Brain microvascular endothelial cell (primary cell): ENCODE results near the gene TSPEAR.

ENCODE experiments used
- DNase-seq: peaks from one replicate; pipeline ENCODE4 v3.0.0-alpha.2; 2020
- H3K27ac ChIP-seq: fragments of 250-450 bp; sonication (Bioruptor Pico); 2 replicates; pipeline ENCODE4 v1.5.1; 2020; ENCODE audit warnings: mild to moderate bottlenecking, moderate library complexity
- H3K27me3 ChIP-seq: fragments of 250-450 bp; sonication (Bioruptor Pico); replicated peaks from 2 replicates; pipeline ENCODE4 v1.5.1; 2020; ENCODE audit warnings: mild to moderate bottlenecking
- H3K36me3 ChIP-seq: fragments of 250-450 bp; sonication (Bioruptor Pico); replicated peaks from 2 replicates; pipeline ENCODE4 v1.5.1; 2020; ENCODE audit warnings: mild to moderate bottlenecking
- H3K4me3 ChIP-seq: 2 replicates; pipeline ENCODE4 v1.5.1; 2011; ENCODE audit warnings: low read depth, mild to moderate bottlenecking, control low read depth, low read length, moderate library complexity
- in situ Hi-C: cut with HindIII; loops from 2 replicates; pipeline ENCODE4 v1.10.0; 2017; ENCODE audit warnings: low sequenced_read_pairs, low pct_ligation_motif_present
- TF ChIP-seq, protein P1 (sequence below): IDR thresholded peaks from 2 replicates; pipeline ENCODE4 v1.5.1; 2011; ENCODE audit warnings: low read depth, mild to moderate bottlenecking, moderate library complexity, low read length, control low read depth, inconsistent platforms; ENCODE audit errors: missing control alignments

Gene TSPEAR

GRCh38 chr21:44521301-44521927 lies 190.0 kb downstream of the TSPEAR start:
- Histone ChIP-seq H3K27me3 (no peaks in the 10 kb centered on the region), H3K27ac (no peak overlapping the region), H3K36me3 (no peaks in the 10 kb centered on the region), H3K4me3 (no peak overlapping the region)
- DNase-seq, result no peak
- in situ Hi-C loops, result no loop called here
- TF ChIP-seq, protein P1, sequence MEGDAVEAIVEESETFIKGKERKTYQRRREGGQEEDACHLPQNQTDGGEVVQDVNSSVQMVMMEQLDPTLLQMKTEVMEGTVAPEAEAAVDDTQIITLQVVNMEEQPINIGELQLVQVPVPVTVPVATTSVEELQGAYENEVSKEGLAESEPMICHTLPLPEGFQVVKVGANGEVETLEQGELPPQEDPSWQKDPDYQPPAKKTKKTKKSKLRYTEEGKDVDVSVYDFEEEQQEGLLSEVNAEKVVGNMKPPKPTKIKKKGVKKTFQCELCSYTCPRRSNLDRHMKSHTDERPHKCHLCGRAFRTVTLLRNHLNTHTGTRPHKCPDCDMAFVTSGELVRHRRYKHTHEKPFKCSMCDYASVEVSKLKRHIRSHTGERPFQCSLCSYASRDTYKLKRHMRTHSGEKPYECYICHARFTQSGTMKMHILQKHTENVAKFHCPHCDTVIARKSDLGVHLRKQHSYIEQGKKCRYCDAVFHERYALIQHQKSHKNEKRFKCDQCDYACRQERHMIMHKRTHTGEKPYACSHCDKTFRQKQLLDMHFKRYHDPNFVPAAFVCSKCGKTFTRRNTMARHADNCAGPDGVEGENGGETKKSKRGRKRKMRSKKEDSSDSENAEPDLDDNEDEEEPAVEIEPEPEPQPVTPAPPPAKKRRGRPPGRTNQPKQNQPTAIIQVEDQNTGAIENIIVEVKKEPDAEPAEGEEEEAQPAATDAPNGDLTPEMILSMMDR, result no peak

DNA sequence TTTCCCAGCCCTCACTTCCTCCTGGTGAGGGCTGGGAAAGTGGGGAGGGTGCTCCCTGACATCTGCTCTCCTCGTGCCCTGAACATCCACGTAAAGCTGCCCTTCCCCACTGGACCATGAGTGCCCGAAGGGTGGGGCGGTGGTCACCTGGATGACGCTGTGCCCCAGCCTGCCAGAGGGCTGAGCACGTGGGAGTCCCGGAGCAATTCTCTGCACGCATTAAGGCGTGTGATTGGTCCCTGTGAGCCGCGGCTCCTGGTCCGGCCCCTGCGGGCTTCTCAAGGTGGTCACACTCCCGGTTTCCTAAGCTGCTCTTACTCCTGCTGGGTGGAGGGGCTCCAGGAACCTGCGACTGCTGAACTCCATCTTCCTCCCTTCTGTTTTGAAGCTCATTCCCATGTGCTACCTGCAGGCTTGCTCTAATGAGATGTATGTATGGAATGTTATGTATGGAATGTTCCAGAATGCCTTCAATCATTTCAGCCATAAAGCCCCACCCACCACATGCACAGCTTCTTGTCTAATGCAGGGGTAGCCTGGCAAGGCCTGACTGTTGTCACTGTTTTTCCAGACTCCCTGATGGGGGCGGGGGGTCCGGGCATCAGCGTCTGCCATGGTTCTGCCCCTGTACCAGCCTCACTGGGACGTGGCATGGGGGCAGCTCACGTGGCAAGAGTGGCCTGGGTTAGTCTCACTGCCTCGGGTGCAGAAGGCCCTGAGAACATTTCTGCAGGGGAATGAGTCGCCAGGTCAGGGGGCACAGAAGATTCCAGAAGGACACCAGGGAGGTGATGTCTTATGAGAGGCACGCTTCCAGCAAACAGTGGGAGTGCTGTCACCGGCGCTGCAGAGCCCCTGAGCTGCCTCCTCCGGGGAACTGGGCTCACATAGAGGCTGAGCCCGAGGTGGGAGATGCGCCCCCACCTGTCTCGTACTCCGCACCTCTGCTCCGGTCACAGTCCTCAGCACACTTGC lies 190.8 kb downstream of the TSPEAR start:
- TF ChIP-seq, protein P1, result no peak
- H3K4me3 ChIP-seq, result no peak overlapping the region
- no peaks in the 10 kb centered on the region for H3K27me3 ChIP-seq
- in situ Hi-C loops, result no loop called here
- H3K36me3 ChIP-seq, result no peaks in the 10 kb centered on the region
- H3K27ac ChIP-seq, result no peak overlapping the region
- no peak for DNase-seq

DNA sequence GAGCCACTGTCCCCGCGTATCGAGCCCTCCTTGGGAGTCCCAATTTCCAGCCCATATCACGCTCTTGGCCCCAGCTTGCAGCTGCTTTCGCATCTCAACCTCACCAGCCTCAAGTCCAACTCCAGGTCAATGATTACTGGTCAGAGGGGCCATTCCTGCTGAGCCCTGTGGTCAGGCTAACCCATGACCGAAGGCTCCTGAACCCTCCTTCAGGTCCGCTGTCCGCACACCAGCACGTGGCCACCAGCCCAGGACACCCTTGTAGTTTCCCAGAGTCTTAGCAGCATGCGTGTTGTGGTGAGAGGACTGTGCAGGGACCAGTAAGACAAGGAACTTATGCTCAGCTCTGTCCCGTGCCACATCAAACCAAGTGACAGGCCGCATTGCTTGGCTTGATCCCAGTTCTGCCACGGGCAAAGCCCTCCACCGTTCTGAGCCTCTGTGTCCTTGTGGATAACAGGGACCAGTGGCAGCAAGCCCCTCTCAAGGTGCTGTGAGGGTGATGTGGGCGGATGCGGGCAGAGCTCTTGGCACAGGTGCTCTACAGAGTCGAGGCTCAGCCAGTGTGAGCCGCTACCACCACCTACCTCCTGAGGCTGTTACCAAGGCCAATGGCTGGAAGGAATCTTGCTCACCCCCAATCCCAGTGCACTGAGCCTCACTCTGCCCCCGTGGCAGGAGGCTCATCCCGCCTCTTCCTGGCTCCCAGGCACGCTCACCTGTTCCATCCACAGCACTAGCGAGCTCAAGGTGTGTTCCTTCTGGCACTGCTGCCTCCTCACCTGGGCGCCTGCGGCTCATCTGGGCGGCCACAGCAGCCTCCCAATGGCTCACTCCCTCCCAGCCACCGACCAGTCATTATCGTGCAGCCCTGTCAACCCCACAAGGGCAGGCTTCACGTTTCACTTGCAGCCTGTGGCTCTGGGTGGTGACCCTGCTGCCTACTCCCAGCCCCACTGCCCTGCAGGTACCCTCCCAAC lies 191.7 kb downstream of the TSPEAR start:
- TF ChIP-seq, protein P1, result no peak
- H3K27ac ChIP-seq, result no peak overlapping the region
- in situ Hi-C loops, result no loop called here

DNA sequence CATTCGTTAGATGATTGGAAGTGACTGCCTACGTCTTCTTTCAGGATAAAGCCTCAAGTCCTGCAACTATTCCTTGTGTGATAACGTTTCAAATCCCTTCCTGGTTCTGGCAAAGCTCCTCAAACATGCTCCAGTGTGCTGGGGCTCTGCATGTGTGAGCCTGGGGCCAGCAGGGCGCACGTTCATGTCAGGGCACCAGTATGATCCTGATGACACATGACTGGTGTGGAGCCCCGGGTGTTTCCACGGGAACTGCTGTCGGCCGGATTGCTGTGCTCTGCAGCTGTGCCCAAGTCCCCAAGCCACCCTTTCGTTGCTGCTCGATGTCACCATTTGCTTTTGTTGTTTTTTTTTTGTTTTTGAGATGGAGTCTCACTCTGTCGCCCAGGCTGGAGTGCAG lies 192.7 kb downstream of the TSPEAR start:
- Histone ChIP-seq H3K27me3 (no peaks in the 10 kb centered on the region), H3K4me3 (no peak overlapping the region), H3K27ac (no peak overlapping the region), H3K36me3 (no peaks in the 10 kb centered on the region)
- no peak for DNase-seq
- in situ Hi-C loops, result no loop called here
- TF ChIP-seq, protein P1, result no peak

More for the DNA sequence above, 191.7 kb downstream of the TSPEAR start:
- no peaks in the 10 kb centered on the region for H3K27me3 ChIP-seq
- H3K36me3 ChIP-seq, result no peaks in the 10 kb centered on the region
- no peak for DNase-seq
- no peak overlapping the region for H3K4me3 ChIP-seq

DNA sequence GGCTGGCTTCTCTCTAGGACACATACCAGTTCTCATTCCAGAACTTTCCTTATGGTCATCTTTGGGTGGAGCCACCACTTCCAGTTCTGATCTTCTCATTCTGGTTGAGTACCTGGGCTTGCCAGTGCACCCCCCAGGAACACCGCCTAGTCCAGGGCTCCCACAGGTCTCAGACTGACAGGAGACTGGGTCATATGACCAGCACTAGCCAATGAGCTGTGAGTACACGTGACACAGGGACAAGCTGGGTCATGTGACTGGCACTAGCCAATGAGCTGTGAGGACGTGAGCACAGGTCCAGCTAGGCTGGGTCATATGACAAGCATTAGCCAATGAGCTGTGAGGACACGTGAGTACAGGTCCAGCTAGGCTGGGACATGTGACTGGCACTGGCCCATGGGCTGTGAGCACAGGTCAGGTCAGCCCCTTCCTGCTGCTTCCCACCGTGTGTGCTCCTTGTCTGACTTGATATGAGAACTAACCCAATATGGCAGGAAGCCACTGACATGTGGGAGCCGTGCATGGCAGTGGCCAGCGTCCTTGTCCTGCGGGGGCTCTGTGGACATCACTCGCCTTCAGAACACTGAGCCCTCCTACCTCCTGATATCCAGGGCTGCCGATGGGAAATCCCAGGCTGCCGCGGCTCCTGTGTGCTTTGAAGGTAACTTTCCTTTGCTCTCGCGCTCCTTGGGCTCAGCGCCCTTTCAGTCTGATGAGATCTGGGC lies 194.0 kb downstream of the TSPEAR start:
- no peak overlapping the region for H3K27ac ChIP-seq
- in situ Hi-C loops, result no loop called here
- peak; percentile 7 for DNase-seq

More for the DNA sequence above, 194.0 kb downstream of the TSPEAR start:
- H3K27me3 ChIP-seq, result no peaks in the 10 kb centered on the region
- TF ChIP-seq, protein P1, result no peak
- no peaks in the 10 kb centered on the region for H3K36me3 ChIP-seq
- no peak overlapping the region for H3K4me3 ChIP-seq
